ENCODE measurements around the gene SMURF2.

Gene SMURF2

GRCh38 chr17:64564098-64564497, 98.0 kb downstream of the SMURF2 start:
- no peak overlapping the region for H3K27ac Mint-ChIP-seq
- H3K36me3 Mint-ChIP-seq: peaks cover 26% of the 10 kb centered on the region
- no peak overlapping the region for H3K4me3 Mint-ChIP-seq
- no peaks in the 10 kb centered on the region for H3K4me1 Mint-ChIP-seq
- ATAC-seq: no peak
- H3K9me3 Mint-ChIP-seq: no peaks in the 10 kb centered on the region
- no peaks in the 10 kb centered on the region for H3K27me3 Mint-ChIP-seq

DNA sequence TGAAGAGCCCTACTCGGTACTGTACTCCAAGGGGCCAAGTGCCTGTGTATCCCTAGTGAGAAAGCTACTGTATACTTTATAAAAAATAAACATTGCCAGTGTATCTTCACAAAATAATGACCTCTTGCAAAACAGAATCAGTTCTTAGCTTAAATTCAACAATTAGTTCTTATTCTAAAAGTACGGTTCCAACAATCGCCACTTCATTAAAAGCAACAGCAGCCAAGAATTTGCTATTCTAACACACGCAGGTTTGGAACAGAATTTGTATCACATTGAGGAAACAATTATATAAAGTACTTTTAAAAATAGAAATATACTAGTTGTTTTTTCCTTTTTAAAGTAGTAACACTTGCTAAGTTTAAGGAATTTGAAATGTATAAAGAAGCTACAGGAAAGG, 106.8 kb downstream of the SMURF2 start:
- H3K4me3 Mint-ChIP-seq: no peak overlapping the region

DNA sequence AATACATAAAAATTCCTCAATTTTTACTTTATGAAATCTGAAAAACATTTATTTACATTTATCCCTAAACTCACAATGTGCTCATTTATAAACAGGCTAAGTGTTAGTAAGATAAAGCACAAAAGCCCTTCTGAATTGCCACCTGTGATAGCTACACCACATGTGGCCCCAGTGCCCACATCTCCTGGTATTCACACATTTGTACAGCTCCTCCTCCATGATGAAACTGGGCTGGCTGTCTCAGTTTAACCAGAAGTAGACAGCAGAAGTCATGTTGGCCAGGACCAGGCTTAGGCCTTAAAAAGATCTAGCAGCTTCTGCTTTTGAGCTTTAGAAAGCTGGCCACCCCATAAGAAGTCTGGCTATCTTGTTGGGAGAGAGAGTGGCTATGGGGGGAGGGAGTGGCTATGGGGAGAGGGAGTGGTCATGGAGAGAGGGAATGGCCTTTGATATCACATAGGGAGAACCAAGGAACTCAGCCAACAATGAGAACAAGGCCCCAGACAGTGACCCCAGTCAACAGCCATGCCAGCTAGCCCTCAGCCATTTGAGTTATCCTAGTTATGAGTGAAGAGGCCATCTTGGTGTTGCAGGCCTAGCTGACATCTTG, 108.0 kb downstream of the SMURF2 start:
- Mint-ChIP-seq H3K27ac (no peak overlapping the region), H3K9me3 (no peaks in the 10 kb centered on the region), H3K4me3 (no peak overlapping the region), H3K4me1 (no peaks in the 10 kb centered on the region), H3K27me3 (no peaks in the 10 kb centered on the region), H3K36me3 (peaks cover 37% of the 10 kb centered on the region)
- ATAC-seq: no peak

More for the DNA sequence above, 106.8 kb downstream of the SMURF2 start:
- H3K4me1 Mint-ChIP-seq: no peaks in the 10 kb centered on the region
- no peak for ATAC-seq
- no peaks in the 10 kb centered on the region for H3K9me3 Mint-ChIP-seq
- H3K27me3 Mint-ChIP-seq: no peaks in the 10 kb centered on the region
- peaks cover 37% of the 10 kb centered on the region for H3K36me3 Mint-ChIP-seq
- H3K27ac Mint-ChIP-seq: no peak overlapping the region

DNA sequence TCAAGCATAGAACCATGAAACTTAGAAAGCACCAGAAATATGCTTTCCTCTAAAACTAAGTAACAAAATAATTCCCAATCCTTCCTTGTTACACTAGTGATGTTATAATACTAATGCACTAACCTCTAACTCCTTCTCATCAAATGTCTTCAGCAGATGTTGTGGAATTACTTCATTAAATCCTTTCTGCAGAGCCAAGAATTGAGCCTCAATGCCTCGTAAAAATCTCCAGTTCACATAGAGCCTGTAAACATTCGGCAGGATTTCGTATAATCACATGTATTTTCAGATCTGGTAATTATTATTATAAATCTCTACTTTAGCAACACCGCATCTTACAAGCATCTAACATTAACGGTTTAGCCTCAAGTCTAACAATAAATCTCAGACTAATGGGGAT, 110.6 kb downstream of the SMURF2 start:
- no peak overlapping the region for H3K4me3 Mint-ChIP-seq

GRCh38 chr17:64547319-64547718, 114.8 kb downstream of the SMURF2 start:
- ATAC-seq: no peak
- Mint-ChIP-seq H3K27me3 (no peaks in the 10 kb centered on the region), H3K4me3 (no peak overlapping the region), H3K27ac (no peak overlapping the region), H3K4me1 (no peaks in the 10 kb centered on the region), H3K36me3 (peaks cover 29% of the 10 kb centered on the region), H3K9me3 (no peaks in the 10 kb centered on the region)

More for the DNA sequence above, 110.6 kb downstream of the SMURF2 start:
- peaks cover 39% of the 10 kb centered on the region for H3K36me3 Mint-ChIP-seq
- no peaks in the 10 kb centered on the region for H3K4me1 Mint-ChIP-seq
- no peak for ATAC-seq
- no peaks in the 10 kb centered on the region for H3K9me3 Mint-ChIP-seq
- H3K27ac Mint-ChIP-seq: no peak overlapping the region
- no peaks in the 10 kb centered on the region for H3K27me3 Mint-ChIP-seq

GRCh38 chr17:64546716-64547115, 115.4 kb downstream of the SMURF2 start:
- no peaks in the 10 kb centered on the region for H3K27me3 Mint-ChIP-seq
- no peak overlapping the region for H3K4me3 Mint-ChIP-seq
- no peaks in the 10 kb centered on the region for H3K4me1 Mint-ChIP-seq
- no peak for ATAC-seq
- peaks cover 29% of the 10 kb centered on the region for H3K36me3 Mint-ChIP-seq
- H3K9me3 Mint-ChIP-seq: no peaks in the 10 kb centered on the region
- H3K27ac Mint-ChIP-seq: no peak overlapping the region

DNA sequence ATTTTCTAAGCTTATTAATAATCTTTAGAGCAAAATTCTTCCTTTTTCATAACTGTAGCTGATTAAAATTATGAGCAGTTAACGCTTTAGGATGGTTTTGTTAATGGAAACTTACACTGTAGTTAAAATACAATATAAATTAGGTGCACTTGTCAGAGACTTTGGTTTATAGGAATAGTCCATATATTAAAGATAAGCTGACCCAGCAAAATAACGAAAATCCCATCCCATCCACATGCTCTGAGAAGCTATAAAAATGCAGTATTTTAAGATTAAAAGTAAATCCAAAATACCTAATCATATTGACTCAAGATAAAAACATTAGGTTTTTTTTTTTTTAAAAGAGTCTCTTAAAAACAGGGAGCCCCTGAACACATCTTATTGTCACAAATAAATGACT, 117.4 kb downstream of the SMURF2 start:
- no peak for ATAC-seq
- peaks cover 19% of the 10 kb centered on the region for H3K36me3 Mint-ChIP-seq
- no peak overlapping the region for H3K27ac Mint-ChIP-seq
- no peaks in the 10 kb centered on the region for H3K27me3 Mint-ChIP-seq
- no peaks in the 10 kb centered on the region for H3K4me1 Mint-ChIP-seq
- no peaks in the 10 kb centered on the region for H3K9me3 Mint-ChIP-seq
- H3K4me3 Mint-ChIP-seq: no peak overlapping the region

DNA sequence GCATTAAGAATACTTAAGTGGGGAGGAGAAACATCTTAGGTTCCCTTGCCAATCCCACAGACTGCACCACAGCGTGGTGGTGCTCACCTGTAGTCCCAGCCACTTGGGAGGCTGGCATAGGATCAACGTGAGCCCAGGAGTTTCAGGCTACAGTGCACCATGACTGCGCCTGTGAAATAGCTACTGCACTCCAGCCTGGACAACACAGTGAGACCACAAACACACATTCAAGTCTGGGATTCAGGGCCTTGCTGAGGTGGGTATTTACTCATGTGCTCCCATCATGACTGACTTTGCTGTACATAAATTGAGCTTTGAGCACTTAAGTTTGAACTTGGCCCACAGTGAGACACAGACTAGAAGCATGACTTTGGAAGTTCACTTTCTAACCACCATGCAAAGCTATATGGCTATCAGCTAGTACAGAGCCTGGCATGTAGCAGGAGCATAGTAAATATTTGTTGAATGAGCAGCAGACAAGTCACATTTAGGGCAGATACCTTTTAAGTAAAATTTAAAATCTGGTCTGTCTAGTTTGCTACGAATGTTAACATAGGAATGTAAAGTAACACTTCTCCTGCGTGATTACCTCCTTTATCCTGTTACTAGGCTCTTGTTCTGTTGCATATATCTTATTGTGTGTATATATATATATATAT, 121.9 kb downstream of the SMURF2 start:
- no peak for ATAC-seq
- Mint-ChIP-seq H3K27me3 (no peaks in the 10 kb centered on the region), H3K27ac (no peak overlapping the region), H3K9me3 (no peaks in the 10 kb centered on the region), H3K4me3 (no peak overlapping the region), H3K4me1 (peaks cover 5% of the 10 kb centered on the region), H3K36me3 (peaks cover 47% of the 10 kb centered on the region)

DNA sequence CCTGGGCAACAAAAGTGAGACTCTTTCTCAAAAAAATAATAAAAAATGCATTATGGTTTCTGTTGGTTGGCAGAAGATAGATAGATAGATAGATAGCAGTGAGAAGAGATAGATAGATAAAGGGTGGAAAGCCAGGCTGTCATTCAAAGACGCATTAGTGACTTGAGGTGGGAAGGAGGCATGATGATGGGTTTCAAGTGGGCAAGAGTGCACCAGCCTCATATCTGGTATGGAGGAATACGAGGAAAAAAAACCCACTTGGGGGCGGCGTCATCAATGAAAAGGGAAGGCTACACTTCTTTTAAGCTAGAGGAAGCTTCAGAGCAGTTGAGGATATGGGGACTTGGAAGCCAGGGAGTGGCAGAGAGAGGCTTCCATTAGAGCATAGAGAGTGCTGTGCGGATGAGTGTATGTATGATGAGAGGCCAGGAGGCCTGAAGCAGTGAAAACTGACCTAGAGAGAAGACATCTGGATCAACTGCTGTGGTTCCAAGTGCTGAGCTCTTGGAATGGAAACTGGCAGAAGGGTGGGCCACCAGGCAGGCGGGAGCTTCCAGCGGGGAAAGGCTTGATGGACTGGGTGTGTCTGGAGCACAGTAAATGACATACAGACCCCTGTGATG, 123.5 kb downstream of the SMURF2 start:
- H3K4me3 Mint-ChIP-seq: no peak overlapping the region
- H3K36me3 Mint-ChIP-seq: peaks cover 55% of the 10 kb centered on the region
- peaks cover 12% of the 10 kb centered on the region for H3K4me1 Mint-ChIP-seq
- ATAC-seq: no peak
- H3K9me3 Mint-ChIP-seq: no peaks in the 10 kb centered on the region
- no peak overlapping the region for H3K27ac Mint-ChIP-seq
- no peaks in the 10 kb centered on the region for H3K27me3 Mint-ChIP-seq

DNA sequence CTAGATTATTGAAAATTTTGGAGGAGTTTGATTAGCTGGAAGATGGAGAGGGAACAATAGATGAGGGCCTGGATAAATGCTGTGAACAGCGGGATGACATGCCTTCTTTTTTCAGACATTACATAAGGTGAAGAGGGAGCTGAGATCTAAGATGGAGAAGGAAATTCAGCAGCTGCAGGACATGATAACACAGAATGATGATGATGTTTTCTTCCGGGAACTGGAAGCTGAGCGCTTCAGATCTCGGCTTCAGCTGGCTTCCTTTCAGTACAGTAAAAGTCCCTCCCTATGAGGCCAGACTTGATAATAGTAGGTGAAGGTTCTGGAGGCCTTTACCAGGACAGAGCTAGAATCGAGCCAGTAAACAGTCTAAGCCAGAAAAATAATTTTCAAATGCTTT, 124.6 kb downstream of the SMURF2 start:
- no peak overlapping the region for H3K27ac Mint-ChIP-seq
- no peaks in the 10 kb centered on the region for H3K27me3 Mint-ChIP-seq
- H3K4me3 Mint-ChIP-seq: no peak overlapping the region
- H3K4me1 Mint-ChIP-seq: peaks cover 12% of the 10 kb centered on the region
- no peak for ATAC-seq
- H3K9me3 Mint-ChIP-seq: no peaks in the 10 kb centered on the region
- peaks cover 63% of the 10 kb centered on the region for H3K36me3 Mint-ChIP-seq

- no peak overlapping the region for H3K4me3 Mint-ChIP-seq
- no peak for ATAC-seq
Observed at GRCh38 chr17:64536913-64537312, 125.2 kb downstream of the SMURF2 start.

GRCh38 chr17:64535357-64535756, 126.8 kb downstream of the SMURF2 start:
- Mint-ChIP-seq H3K27ac (peak overlapping the region; percentile 9), H3K9me3 (no peaks in the 10 kb centered on the region), H3K4me3 (no peak overlapping the region), H3K27me3 (no peaks in the 10 kb centered on the region), H3K4me1 (peaks cover 18% of the 10 kb centered on the region), H3K36me3 (peaks cover 68% of the 10 kb centered on the region)
- no peak for ATAC-seq

More at GRCh38 chr17:64536913-64537312, 125.2 kb downstream of the SMURF2 start:
- Mint-ChIP-seq H3K9me3 (no peaks in the 10 kb centered on the region), H3K36me3 (peaks cover 61% of the 10 kb centered on the region), H3K27ac (no peak overlapping the region), H3K27me3 (no peaks in the 10 kb centered on the region), H3K4me1 (peaks cover 12% of the 10 kb centered on the region)

DNA sequence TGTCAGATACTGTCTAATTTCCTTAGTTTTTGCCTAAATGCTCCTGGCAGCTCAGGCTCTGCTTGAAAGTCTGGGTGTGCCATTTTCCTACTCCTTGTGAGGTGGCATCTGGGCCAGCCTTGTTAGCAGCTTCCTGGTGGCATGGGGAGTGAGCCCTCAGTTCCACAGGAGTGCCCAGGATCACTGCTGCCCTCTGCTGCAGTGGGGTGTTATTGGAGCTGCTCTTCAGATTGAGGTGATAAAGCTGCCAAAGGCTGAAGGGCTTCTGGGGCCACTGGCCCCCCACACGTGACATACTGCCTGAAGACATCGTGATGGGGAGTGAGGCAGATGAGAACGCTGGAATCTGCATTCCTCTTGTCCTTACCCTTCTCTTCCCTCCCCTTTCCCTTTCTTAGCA, 127.9 kb downstream of the SMURF2 start:
- H3K4me1 Mint-ChIP-seq: peaks cover 18% of the 10 kb centered on the region
- H3K27me3 Mint-ChIP-seq: no peaks in the 10 kb centered on the region
- H3K27ac Mint-ChIP-seq: peak overlapping the region; percentile 44
- no peak for ATAC-seq
- peaks cover 73% of the 10 kb centered on the region for H3K36me3 Mint-ChIP-seq
- no peak overlapping the region for H3K4me3 Mint-ChIP-seq
- no peaks in the 10 kb centered on the region for H3K9me3 Mint-ChIP-seq

- peaks cover 18% of the 10 kb centered on the region for H3K4me1 Mint-ChIP-seq
- H3K27ac Mint-ChIP-seq: peak overlapping the region; percentile 44
- no peak overlapping the region for H3K4me3 Mint-ChIP-seq
- peaks cover 73% of the 10 kb centered on the region for H3K36me3 Mint-ChIP-seq
- H3K27me3 Mint-ChIP-seq: no peaks in the 10 kb centered on the region
- no peaks in the 10 kb centered on the region for H3K9me3 Mint-ChIP-seq
- ATAC-seq: no peak
Observed at GRCh38 chr17:64533784-64534183, 128.3 kb downstream of the SMURF2 start.

- H3K36me3 Mint-ChIP-seq: peaks cover 78% of the 10 kb centered on the region
Observed at GRCh38 chr17:64532409-64532808, 129.7 kb downstream of the SMURF2 start.

DNA sequence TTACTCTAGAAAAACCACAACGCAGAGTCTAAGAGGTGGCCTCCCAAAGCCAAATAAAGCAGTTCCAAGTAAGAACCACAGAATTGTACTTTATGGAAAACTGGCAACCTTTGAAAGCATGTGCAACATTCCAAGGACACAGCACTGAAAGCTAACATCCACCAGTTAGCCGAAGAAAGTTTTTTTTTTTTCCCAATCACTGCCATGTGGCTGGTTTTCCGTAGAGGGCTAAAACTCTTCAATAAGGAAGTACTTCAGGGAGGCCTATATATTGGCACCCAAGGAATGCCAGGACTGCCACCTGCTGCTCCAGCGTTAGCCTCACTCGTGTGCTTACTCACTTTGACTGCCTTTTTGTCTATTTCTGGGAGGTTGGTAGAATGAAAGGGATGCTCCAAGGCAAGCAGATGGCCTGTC, 130.1 kb downstream of the SMURF2 start:
- H3K9me3 Mint-ChIP-seq: no peaks in the 10 kb centered on the region
- H3K4me1 Mint-ChIP-seq: peaks cover 18% of the 10 kb centered on the region
- H3K4me3 Mint-ChIP-seq: no peak overlapping the region
- peaks cover 78% of the 10 kb centered on the region for H3K36me3 Mint-ChIP-seq
- H3K27me3 Mint-ChIP-seq: no peaks in the 10 kb centered on the region
- no peak overlapping the region for H3K27ac Mint-ChIP-seq
- ATAC-seq: no peak

More at GRCh38 chr17:64532409-64532808, 129.7 kb downstream of the SMURF2 start:
- peaks cover 18% of the 10 kb centered on the region for H3K4me1 Mint-ChIP-seq
- H3K27me3 Mint-ChIP-seq: no peaks in the 10 kb centered on the region
- H3K9me3 Mint-ChIP-seq: no peaks in the 10 kb centered on the region
- peak overlapping the region; percentile 44 for H3K27ac Mint-ChIP-seq
- ATAC-seq: no peak
- no peak overlapping the region for H3K4me3 Mint-ChIP-seq
